Measurements from ENCODE around the gene STARD13.

The STARD13 gene

GRCh38 chr13:33116321-33117010, 169.1 kb downstream of the STARD13 start:
- no peaks in the 10 kb centered on the region for H3K27me3 Mint-ChIP-seq (ENCODE audit: low read depth)
- no peak overlapping the region for H3K4me3 Mint-ChIP-seq
- TF ChIP-seq CTCF (IDR thresholded peaks at IDR 0.05; ENCODE audit: unreplicated experiment in 3 of 3), result no peak
- no peak overlapping the region for H3K27ac Mint-ChIP-seq
- no peaks in the 10 kb centered on the region for H3K9me3 Mint-ChIP-seq
- H3K36me3 Mint-ChIP-seq (ENCODE audit: low read depth), result peaks cover 65% of the 10 kb centered on the region
- peaks cover 44% of the 10 kb centered on the region for H3K4me1 Mint-ChIP-seq

GRCh38 chr13:33115274-33115673, 170.3 kb downstream of the STARD13 start:
- no peak for TF ChIP-seq CTCF (IDR thresholded peaks at IDR 0.05; ENCODE audit: unreplicated experiment in 3 of 3)
- Mint-ChIP-seq H3K36me3 (ENCODE audit: low read depth) (peaks cover 71% of the 10 kb centered on the region), H3K27me3 (ENCODE audit: low read depth) (no peaks in the 10 kb centered on the region), H3K4me1 (peaks cover 51% of the 10 kb centered on the region), H3K4me3 (no peak overlapping the region), H3K9me3 (no peaks in the 10 kb centered on the region), H3K27ac (peak overlapping the region in 1 of 3 experiments; percentile 32)

- Mint-ChIP-seq H3K27me3 (ENCODE audit: low read depth) (no peaks in the 10 kb centered on the region), H3K9me3 (no peaks in the 10 kb centered on the region), H3K27ac (peak overlapping the region in 2 of 3 experiments; percentile 32 to 41), H3K4me1 (peaks cover 49% of the 10 kb centered on the region), H3K4me3 (no peak overlapping the region), H3K36me3 (ENCODE audit: low read depth) (peaks cover 69% of the 10 kb centered on the region)
- no peak for TF ChIP-seq CTCF (IDR thresholded peaks at IDR 0.05; ENCODE audit: unreplicated experiment in 3 of 3)
Observed at GRCh38 chr13:33114146-33114545, 171.4 kb downstream of the STARD13 start.

GRCh38 chr13:33112766-33113165, 172.8 kb downstream of the STARD13 start:
- no peaks in the 10 kb centered on the region for H3K27me3 Mint-ChIP-seq (ENCODE audit: low read depth)
- H3K36me3 Mint-ChIP-seq (ENCODE audit: low read depth), result peaks cover 66% of the 10 kb centered on the region
- TF ChIP-seq CTCF (IDR thresholded peaks at IDR 0.05; ENCODE audit: unreplicated experiment in 3 of 3), result no peak

GRCh38 chr13:33111414-33112110, 174.0 kb downstream of the STARD13 start:
- H3K4me3 Mint-ChIP-seq, result peak overlapping the region in 2 of 3 experiments; percentile 11 to 29

More at GRCh38 chr13:33112766-33113165, 172.8 kb downstream of the STARD13 start:
- no peak overlapping the region for H3K4me3 Mint-ChIP-seq
- peak overlapping the region; percentile 89 to 95 (median 90) for H3K27ac Mint-ChIP-seq
- H3K4me1 Mint-ChIP-seq, result peaks cover 50% of the 10 kb centered on the region
- H3K9me3 Mint-ChIP-seq, result no peaks in the 10 kb centered on the region

More at GRCh38 chr13:33111414-33112110, 174.0 kb downstream of the STARD13 start:
- Mint-ChIP-seq H3K27me3 (ENCODE audit: low read depth) (no peaks in the 10 kb centered on the region), H3K27ac (peak overlapping the region; percentile 89 to 95 (median 90)), H3K4me1 (peaks cover 50% of the 10 kb centered on the region), H3K36me3 (ENCODE audit: low read depth) (peaks cover 70% of the 10 kb centered on the region), H3K9me3 (no peaks in the 10 kb centered on the region)
- TF ChIP-seq CTCF (IDR thresholded peaks at IDR 0.05; ENCODE audit: unreplicated experiment in 3 of 3), result no peak
